HG03060 (cell line): ENCODE measurements around the gene OPCML.

Source experiments
- ATAC-seq: cut with Tn5 transposase; IDR thresholded peaks from one replicate; pipeline ENCODE4 v1.9.1; 2021; ENCODE audit warnings: low read depth, moderate number of reproducible peaks; ENCODE audit not compliant: unreplicated experiment

Gene OPCML

DNA sequence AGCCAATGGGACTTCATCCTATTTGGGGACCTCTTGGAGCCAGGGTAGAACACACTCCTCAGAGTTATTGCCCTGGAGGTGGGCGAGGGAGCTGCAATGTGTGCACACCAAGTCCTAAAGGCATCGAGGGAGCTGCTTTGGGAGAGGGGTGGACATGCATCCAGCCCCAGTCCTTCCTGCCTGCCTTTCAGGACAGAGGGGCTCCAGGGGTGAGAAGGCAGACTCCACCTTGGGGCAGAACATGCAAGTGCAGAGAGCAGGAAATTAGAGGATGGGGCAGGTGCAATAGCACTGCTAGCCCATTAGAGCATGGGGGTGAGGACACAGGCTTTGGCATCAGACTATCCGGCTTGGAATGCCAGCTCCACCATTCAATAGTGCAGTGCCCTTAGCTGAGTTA lies 288.5 kb downstream of the OPCML start:
- ATAC-seq, result no peak

- no peak for ATAC-seq
Measured at GRCh38 chr11:133240908-133241655, 291.2 kb downstream of the OPCML start.

- no peak for ATAC-seq
Measured at GRCh38 chr11:133239575-133239974, 292.7 kb downstream of the OPCML start.

GRCh38 chr11:133238495-133238894 lies 293.8 kb downstream of the OPCML start:
- ATAC-seq, result no peak

DNA sequence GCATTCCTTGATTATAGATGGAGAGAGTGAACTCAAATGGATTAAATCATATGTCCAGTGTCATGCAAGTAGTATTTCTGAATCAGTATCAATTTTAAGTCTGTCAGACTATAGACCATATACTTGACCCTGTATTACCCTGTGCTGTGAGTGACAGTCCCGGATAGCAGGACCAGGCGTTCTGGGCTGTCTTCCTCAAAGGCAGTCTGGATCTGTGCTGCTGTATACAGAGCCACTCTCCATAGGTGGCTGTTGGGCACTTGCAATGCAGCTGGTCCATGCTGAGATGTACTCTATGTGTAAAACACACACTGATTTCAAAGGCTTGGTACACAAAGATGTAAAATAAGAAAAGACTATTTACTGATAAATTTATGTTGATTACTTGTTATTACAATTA lies 294.3 kb downstream of the OPCML start:
- no peak for ATAC-seq

GRCh38 chr11:133235381-133235780 lies 296.9 kb downstream of the OPCML start:
- ATAC-seq, result no peak

DNA sequence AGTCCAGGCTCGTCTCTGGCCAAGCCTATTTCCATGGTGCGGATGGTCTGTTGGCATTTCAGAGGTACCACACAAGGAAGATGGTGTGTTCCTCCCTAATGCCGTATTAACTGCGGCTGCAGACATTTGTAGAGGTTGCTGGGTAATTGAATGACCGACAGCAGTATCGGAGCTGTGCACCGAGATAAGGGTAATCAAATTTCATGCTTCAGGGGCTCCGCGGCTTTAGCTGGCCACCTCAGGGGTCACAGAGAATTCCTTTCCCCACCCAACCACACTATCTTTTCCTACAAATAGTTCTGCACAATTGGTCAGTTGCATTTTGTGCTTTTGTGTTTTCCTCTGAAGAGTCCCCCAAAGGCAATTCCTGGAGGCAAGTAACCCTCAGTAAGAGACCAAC lies 297.4 kb downstream of the OPCML start:
- no peak for ATAC-seq

- no peak for ATAC-seq
Measured at GRCh38 chr11:133232665-133233064, 299.6 kb downstream of the OPCML start.

DNA sequence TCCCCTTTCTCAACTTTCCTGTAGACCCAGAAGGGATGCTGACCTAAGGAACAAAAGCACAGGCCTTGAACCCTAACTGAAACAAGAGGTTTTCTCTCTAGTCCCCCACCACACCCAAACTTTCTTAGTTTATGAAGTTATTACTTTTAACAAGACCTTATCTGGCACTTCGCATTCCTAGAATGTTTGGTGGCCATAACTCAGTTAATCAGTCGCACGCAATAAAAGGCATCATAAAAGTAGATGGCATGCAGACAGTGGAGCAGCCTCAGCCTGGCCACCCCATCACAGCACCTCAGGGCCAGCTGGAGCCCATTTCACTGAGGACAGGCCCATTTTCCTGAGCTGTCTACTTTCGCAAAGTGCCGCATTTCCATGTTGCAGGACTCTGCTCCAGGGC lies 301.9 kb downstream of the OPCML start:
- ATAC-seq, result no peak

GRCh38 chr11:133228471-133229329 lies 303.6 kb downstream of the OPCML start:
- ATAC-seq, result no peak

GRCh38 chr11:133227632-133228111 lies 304.6 kb downstream of the OPCML start:
- ATAC-seq, result no peak

DNA sequence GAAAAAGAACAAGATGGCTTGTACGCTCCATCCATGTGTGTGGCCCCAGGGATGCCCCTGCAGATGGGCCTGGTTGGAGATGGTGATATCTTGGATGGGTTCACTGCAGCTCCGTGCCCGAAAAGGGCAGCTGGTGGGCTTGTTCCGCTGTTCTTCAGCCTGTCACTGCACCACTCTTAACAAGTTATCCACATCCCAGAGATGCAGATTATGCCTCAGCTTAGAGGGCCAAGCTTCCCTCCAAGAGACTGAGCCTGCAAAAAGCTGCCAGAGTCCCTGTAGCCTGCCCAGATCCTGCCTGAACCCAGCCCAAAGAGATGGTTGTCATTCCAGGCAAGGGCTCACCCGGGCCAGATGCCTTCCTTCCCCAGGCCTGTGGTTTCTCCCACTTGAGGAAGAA lies 308.0 kb downstream of the OPCML start:
- no peak for ATAC-seq

DNA sequence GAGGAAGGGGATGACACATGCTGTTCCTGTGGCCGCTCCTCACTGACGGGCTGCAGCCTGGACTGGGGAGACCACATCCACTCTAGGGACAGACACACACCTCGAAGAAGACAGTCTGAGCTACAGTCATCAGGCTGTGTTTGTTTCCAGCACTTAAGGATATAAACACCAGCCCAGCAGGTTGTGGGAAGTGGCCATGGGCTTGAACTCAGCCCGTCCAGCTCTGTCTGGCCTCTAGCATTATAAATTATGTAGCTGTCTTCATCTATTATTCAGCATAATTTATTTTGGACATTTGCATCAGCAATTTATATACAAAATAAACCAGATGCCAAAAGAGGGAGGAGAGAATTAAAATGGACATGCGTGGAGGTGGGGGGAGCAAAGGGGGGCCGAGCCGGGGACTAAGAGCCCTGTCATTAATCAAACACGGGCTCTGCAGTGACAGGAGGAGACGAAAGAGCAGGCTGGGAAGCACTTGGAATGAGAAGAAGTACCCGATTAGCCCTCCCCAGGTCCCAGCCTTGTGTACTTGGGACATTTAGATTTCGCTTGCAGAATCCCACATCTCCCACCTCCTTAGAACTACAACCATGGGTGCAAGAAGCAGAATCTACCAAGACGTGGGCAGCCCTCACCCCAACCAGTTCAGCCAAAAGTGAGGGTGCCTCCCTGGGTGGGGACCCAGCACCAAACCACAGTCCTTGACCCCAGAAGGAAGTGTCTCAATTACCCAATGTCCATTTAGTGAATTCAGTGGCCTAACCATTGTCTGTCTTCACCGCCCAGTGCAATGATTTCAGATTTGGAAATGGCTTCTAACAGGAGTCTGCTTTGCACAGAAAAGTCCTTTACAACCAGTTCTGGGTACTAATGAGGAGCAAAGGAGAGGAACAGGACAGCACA lies 309.6 kb downstream of the OPCML start:
- ATAC-seq, result no peak

GRCh38 chr11:133219543-133219942 lies 312.8 kb downstream of the OPCML start:
- no peak for ATAC-seq

GRCh38 chr11:133216813-133217212 lies 315.5 kb downstream of the OPCML start:
- no peak for ATAC-seq

DNA sequence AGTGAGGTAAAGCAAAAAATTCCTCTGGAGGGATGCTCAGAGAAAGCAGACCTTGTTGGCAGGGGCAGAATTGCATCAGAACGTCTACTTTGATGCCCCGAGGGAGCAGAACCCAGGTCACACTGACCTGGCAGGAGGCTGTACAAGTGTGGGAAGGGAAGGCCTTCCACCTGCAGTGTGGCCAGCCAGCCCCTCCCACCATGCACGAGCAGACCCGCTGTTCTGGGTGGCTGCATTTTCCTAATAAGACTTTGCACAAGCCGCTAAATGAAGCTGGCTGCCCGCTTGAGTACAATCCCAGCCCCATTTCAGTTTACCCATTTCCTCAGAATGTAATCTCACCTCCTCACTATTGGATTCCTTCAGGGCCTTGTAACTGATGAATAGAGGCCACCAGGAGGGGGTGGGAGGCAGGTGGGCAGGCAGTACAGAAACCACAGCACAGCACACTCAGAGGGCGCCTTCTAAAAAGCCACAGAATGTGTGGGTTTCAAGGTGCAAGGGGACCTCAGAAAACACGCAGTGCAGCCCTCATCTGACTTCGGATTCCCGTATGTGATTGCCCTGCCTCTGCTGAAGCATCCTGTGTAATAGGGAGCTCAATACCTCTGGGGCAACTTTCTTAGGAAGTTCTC lies 316.6 kb downstream of the OPCML start:
- no peak for ATAC-seq

DNA sequence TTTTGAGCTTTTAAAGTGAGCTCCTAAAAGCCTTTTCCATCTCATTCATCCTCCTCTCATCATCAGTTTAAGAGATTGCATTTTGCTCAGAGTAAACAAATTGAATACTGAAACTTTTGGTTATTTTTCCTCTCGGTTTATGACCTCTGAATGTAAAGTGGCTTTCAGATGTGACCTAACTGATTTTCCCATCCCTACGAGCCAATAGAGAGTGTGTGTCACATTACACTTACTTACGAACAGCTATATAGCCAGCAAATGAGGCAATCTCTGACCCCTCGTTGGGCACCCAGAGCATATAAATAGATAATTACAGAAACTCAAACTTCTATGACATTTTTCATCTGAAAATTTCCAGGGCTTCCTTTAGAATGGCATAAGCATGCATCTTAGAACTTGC lies 317.7 kb downstream of the OPCML start:
- ATAC-seq, result no peak

- no peak for ATAC-seq
Measured at GRCh38 chr11:133212201-133212600, 320.1 kb downstream of the OPCML start.

DNA sequence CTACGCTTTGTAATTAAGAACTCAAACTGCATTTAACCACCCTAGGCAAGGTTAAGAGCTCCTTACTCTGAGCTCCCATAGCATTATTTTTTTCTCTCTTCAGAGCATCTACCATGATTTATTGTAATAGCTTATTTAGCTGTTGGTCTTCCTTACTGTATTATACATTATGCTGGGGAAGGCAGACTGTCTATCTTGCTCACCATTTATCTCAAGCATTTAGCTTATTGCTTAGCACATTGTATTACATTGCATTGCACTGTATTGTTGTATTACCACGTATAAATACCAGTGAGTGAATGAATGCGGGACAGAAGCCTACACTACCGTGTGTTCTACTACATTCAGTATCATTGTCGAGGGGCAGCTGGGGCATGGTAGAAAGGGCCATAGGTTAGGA lies 324.3 kb downstream of the OPCML start:
- no peak for ATAC-seq

DNA sequence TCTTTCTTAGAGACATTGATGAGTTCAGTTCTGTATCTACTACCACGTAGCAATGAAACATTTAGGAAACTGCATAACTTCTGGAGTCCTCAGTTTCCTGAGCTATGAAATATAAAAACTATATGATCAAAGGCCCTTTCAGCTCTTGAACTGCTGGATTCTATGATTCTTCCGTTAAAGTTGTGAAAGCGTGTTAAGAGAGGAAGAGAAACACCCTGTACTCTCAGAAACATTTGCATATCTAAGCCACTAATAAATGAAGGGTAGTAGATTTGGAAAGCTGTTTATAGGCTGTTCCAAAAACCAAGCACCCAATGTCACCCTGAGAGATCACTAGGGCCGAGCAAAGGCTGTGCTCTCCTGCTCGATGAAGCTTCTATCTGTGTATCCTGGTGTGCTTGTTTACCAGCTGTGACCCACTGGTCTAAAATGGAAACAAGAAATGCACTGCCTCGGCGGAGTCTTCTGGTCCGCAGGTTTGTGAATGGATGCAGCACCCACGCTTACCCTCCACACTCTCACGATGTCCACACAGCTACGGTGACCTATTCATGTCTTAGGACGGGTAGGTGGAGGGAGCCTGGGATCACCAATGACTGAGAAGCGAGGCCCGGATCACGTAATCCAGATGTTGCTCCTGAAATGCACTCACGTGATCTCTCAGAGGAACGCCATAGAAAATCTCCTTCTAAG lies 325.8 kb downstream of the OPCML start:
- no peak for ATAC-seq
